ENCODE measurements around the gene UBE2L6. TPM values are rescaled to one million over a fixed set of nuclear protein-coding genes. Genes with fewer than 3 reads are reported as not detected.
"Not testable (repeated sequence)": the region's sequence is repeated elsewhere in the genome, so short reads cannot be mapped to it uniquely, and the experiment has no call there.

The UBE2L6 gene
- total RNA-seq, 2 experiments from 2014 or later = 245 to 317 TPM

DNA sequence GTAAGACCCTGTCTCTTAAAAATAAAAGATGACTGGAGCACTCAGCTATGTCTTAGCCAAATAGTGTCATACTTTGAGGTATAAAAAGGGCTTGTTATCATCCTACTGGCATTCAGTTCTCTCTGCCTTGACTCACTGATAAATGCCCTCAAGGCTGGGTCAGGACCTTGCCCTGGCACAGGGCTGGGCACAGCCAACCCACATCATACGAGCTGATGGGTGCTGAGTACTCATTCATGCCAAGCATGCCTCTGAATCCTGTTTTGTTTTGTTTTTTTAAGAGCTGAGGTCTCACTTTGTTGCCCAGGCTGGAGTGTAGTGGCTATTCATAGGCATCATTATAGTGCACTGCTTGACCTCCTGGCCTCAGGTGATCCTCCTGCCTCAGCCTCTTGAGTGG lies 28.1 kb downstream of the UBE2L6 start:
- Mint-ChIP-seq H3K27me3 (no peaks in the 10 kb centered on the region), H3K9me3 (ENCODE audit: low read depth) (no peaks in the 10 kb centered on the region), H3K27ac (no peak overlapping the region), H3K36me3 (peaks cover 12% of the 10 kb centered on the region), H3K4me3 (no peak overlapping the region), H3K4me1 (no peaks in the 10 kb centered on the region)
- no peak for ATAC-seq
- CTCF ChIA-PET = interaction anchor here (0.9 to 2.0 kb wide), 3 partner anchors 8 to 46 kb away, joined by 3 to 4 read pairs (median 3); no protein-coding TSS in a partner anchor
- DNase-seq = no peak

DNA sequence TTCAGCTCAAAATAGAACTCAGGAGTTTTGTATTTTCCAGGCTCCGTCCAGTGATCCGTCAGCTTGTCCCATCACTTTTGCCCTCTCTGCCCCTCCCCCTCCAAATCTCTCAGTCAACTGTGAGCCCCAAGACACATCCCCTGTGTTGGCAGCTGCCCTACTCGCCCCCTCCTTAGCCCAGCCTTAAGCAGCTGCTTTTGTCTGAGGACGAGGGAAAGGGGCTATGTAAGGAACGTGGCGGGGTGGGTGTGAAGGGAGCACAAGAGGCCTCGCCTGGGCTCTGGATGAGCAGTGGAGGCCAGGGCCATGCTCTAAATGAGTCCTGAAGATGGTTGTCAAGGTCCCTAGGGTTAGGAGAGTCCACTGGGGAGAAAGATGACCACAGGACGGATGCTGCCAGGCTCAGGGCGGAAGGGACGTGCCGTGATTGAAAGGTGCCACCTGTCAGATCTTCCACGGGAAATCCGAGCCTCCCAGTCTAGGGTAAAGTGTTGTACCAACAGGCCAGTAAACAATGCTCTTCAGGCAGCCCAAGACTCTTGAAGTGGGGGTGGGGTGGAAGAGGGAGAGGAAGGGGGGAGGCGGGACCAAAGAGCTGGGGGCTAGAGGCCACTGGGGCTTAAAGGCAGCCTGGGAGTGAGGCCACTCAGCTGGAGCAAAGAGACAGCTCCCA lies 30.4 kb downstream of the UBE2L6 start, which contains the start of gene SMTNL1:
Gene SMTNL1, plus strand, starts transcription at position 649 of the 673 bp plus-strand sequence. CDS start 5,048 bp downstream, outside the sequence.
- Mint-ChIP-seq H3K27me3 (no peaks in the 10 kb centered on the region), H3K4me3 (no peak within 1 kb of the TSS), H3K4me1 (peaks cover under 1% of the 10 kb centered on the region), H3K9me3 (ENCODE audit: low read depth) (no peaks in the 10 kb centered on the region), H3K36me3 (peaks cover 15% of the 10 kb centered on the region), H3K27ac (no peak within 1 kb of the TSS)
- DNase-seq = no peak
- CTCF ChIA-PET = interaction anchor here (0.9 to 2.6 kb wide), 4 partner anchors 10 to 108 kb away, joined by 3 to 10 read pairs (median 4); no protein-coding TSS in a partner anchor
- ATAC-seq = no peak

DNA sequence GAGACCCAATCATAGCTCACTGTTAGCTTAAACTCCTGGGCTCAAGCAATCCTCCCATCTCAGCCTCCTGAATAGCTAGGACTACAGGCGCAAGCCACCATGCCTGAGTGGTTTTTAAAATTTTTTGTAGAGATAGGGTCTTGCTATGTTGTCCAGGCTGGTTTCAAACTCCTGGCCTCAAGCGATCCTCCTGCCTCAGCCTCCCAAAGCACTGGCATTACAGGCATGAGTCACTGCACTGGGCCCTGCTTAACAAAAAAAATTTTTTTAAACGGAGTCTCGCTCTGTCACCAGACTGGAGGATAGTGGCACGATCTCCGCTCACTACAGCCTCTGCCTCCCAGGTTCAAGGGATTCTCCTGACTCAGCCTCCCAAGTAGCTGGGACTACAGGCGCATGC lies 33.0 kb downstream of the UBE2L6 start:
- H3K4me3 Mint-ChIP-seq; ATAC-seq; H3K9me3 Mint-ChIP-seq (ENCODE audit: low read depth); DNase-seq; H3K36me3 Mint-ChIP-seq; H3K27ac Mint-ChIP-seq; H3K27me3 Mint-ChIP-seq: not testable (repeated sequence)
- H3K4me1 Mint-ChIP-seq = peaks cover 21% of the 10 kb centered on the region
- CTCF ChIA-PET = interaction anchor here (0.8 to 2.1 kb wide), 6 partner anchors 16 to 199 kb away, joined by 3 to 6 read pairs (median 4); partner anchors contain the start of gene SSRP1

DNA sequence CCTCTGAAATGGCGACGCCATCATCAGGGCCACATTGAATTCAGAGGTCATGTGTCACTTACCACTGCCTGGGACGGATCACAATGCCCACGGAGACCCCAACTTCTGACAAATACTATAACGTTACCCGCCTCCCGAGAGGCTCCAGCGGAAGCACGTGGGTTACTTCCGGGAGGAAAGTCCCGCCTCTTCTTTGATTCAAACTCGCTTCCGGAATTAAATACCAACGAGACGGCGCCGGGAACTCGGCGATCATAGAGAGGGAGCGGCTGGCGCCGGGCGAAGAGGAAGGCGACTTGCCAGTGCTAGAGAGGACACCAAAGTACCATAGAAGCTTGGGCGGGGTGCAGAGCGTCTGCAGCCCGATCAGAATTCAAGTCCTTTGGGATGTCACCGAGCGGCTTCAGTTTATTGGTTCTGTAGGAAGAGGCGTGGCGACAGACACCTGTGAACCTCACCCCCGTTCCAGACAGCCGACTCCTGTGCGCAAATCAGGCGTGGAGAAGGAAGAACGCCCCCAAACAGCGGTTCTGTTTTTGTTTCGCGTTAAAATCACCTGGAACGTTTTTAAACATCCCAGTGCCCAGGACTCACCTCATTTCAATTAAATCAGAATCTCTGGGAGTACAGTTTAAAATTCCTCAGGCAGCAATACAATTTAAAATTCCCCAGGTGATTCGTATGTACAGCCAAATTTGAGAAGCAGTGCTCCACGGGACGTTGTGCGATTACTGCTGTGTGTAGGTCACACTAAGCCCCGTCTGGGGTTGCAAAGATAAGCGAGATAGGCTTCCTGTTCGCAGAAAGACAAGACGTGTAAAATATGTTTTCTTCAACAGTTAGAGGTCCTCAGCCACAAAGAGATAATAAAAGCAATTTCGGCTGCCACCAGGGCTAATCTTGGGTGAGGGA lies 36.6 kb downstream of the UBE2L6 start, which contains the start of gene TIMM10:
Gene TIMM10, minus strand, starts transcription at position 159 of the 912 bp plus-strand sequence. CDS start 565 bp downstream, outside the sequence.
- Mint-ChIP-seq H3K4me1 (peaks cover 41% of the 10 kb centered on the region), H3K27ac (peak within 1 kb of the TSS; percentile 79), H3K4me3 (peak within 1 kb of the TSS; percentile 77), H3K27me3 (no peaks in the 10 kb centered on the region), H3K9me3 (ENCODE audit: low read depth) (no peaks in the 10 kb centered on the region), H3K36me3 (peaks cover 13% of the 10 kb centered on the region)
- CTCF ChIA-PET = interaction anchor here (0.9 to 10.5 kb wide), 6 partner anchors 15 to 270 kb away, joined by 3 to 247 read pairs (median 93); partner anchors contain the start of genes RTN4RL2 and SLC43A1
- peak; percentile 97 for DNase-seq
- peak; percentile 97 for ATAC-seq

DNA sequence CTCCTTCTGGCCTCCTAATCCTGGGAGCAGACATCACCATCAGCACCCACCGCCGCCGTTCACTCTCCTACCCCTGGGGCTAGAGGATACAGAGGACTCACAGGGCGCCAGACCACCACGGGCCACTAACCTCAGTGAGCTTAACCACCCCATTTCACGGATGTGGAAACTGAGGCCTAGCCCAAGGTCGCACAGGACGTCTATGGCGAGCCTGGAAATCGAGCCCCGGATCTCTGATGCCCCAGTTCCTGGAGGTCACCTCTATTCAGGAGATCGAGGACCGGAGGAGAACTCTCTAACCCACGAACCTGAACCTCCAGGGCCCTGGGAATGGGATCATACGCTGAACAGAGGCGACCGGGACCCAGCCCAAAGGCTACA lies 37.3 kb downstream of the UBE2L6 start:
- ATAC-seq (no peak), DNase-seq (no peak)
- Mint-ChIP-seq H3K9me3 (ENCODE audit: low read depth) (no peaks in the 10 kb centered on the region), H3K36me3 (peaks cover 14% of the 10 kb centered on the region), H3K4me3 (peak overlapping the region; percentile 77), H3K27me3 (no peaks in the 10 kb centered on the region), H3K4me1 (peaks cover 41% of the 10 kb centered on the region), H3K27ac (peak overlapping the region; percentile 79)
- CTCF ChIA-PET = interaction anchor here (0.8 to 10.5 kb wide), 8 partner anchors 14 to 271 kb away, joined by 3 to 247 read pairs (median 42); partner anchors contain the start of genes RTN4RL2 and SLC43A1

DNA sequence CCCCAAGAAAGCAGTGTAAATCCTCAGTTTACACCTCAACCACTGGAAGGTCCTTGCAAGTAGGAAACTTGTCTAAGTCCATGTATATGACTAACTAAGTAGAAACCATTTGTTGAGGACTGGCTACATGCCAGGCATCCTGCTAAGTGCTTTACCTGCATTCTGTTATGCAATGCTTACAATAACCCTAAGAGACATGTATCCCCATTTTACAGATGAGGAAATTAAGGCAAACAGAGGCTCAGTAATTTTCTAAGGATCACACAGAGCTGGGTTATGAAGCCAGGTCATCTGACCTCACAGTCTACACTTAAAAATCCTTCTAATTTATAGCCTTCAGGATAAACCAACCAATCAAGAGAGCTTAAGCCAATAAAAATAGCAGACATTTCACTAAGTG lies 38.5 kb downstream of the UBE2L6 start:
- H3K36me3 Mint-ChIP-seq = peaks cover 17% of the 10 kb centered on the region
- CTCF ChIA-PET = interaction anchor here (0.9 to 10.5 kb wide), 10 partner anchors 13 to 208 kb away, joined by 3 to 247 read pairs (median 8); partner anchors contain the start of genes RTN4RL2 and SLC43A1
- DNase-seq (no peak), ATAC-seq (no peak)
- H3K4me1 Mint-ChIP-seq = peaks cover 41% of the 10 kb centered on the region
- no peak overlapping the region for H3K4me3 Mint-ChIP-seq
- no peaks in the 10 kb centered on the region for H3K27me3 Mint-ChIP-seq
- H3K9me3 Mint-ChIP-seq (ENCODE audit: low read depth) = no peaks in the 10 kb centered on the region
- H3K27ac Mint-ChIP-seq = peak overlapping the region; percentile 10

DNA sequence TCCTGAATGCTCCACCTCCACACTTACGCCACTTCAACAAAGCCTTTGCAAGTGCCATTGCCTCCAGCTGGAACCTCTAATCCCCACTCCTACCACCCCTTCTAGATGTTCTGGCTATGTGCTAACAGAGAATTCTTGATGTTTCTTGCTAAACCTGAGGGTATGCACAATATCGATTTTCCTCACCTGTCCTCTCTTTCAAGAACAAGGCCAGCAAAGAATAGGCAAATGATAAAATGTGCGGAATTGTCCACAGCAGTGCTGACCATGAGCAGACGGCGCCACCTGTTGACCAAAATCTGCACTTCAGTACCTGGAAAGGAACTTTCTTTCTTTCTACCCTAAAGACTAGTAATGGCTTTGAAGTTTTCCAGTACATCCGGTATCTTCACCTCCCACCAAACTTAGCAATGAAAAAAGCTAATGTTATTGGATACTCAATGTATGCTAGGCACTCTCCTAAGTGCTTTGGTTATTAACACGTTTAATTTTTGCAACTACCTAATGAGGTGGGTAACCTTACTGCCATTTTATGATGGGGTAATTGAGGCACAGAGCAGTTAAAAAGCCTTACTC lies 40.3 kb downstream of the UBE2L6 start:
- H3K27me3 Mint-ChIP-seq = no peaks in the 10 kb centered on the region
- H3K4me3 Mint-ChIP-seq = no peak overlapping the region
- peaks cover 40% of the 10 kb centered on the region for H3K4me1 Mint-ChIP-seq
- H3K9me3 Mint-ChIP-seq (ENCODE audit: low read depth) = no peaks in the 10 kb centered on the region
- peaks cover 14% of the 10 kb centered on the region for H3K36me3 Mint-ChIP-seq
- no peak for ATAC-seq
- DNase-seq = peak; percentile 81
- H3K27ac Mint-ChIP-seq = peak overlapping the region; percentile 49
- CTCF ChIA-PET = interaction anchor here (0.6 to 10.5 kb wide), 28 partner anchors 10 to 192 kb away, joined by 3 to 247 read pairs (median 6); partner anchors contain the start of genes MED19, RTN4RL2, SLC43A1 and SMTNL1

DNA sequence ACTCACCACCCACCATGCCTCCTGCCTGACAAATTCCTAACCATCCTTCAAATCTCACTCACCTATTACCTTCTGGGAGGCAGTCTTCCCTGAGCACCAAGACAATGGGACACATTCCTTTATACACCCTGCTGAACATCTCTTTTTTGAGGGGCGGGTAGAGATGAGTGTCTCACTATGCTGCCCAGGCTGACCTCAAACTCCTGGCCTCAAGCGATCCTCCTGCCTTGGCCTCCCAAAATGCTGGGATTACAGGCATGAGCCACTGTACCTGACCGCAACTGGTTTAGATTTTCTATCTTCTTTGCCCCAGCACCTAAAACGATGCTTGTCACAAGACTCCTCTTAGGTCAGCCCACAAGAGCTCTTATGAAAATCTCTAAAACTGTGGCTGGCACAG lies 44.1 kb downstream of the UBE2L6 start:
- DNase-seq = no peak
- peaks cover 15% of the 10 kb centered on the region for H3K36me3 Mint-ChIP-seq
- no peak for ATAC-seq

DNA sequence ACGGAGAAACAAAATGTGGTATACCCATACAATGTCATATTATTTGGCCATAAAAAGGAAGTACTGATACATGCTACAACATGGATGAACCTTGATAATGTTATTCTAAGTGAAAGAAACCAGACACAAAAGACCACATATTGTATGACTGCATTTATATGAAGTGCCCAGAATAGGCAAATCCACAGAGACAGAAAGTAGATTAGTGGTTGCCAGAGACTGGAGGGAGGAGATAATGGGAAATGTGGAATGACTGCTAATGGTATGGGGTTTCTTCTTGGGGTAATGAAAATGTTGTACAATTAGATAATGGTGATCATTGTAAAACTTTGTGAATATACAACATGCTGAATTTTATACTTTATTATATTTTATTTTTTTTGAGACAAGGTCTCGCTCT lies 46.4 kb downstream of the UBE2L6 start:
- H3K27me3 Mint-ChIP-seq = no peaks in the 10 kb centered on the region
- ATAC-seq (no peak), DNase-seq (no peak)
- CTCF ChIA-PET = interaction anchor here (0.9 to 1.4 kb wide), 5 partner anchors 16 to 64 kb away, joined by 3 to 13 read pairs (median 3); no protein-coding TSS in a partner anchor
- H3K4me1 Mint-ChIP-seq = peaks cover 2% of the 10 kb centered on the region
- no peak overlapping the region for H3K4me3 Mint-ChIP-seq
- peaks cover 10% of the 10 kb centered on the region for H3K36me3 Mint-ChIP-seq
- no peak overlapping the region for H3K27ac Mint-ChIP-seq
- H3K9me3 Mint-ChIP-seq (ENCODE audit: low read depth) = no peaks in the 10 kb centered on the region

More for the DNA sequence above, 44.1 kb downstream of the UBE2L6 start:
- CTCF ChIA-PET = interaction anchor here (2.2 to 10.5 kb wide), 4 partner anchors 7 to 64 kb away, joined by 5 to 247 read pairs (median 142); partner anchors contain the start of genes RTN4RL2 and SLC43A1
- Mint-ChIP-seq H3K27ac (no peak overlapping the region), H3K9me3 (ENCODE audit: low read depth) (no peaks in the 10 kb centered on the region), H3K4me1 (peaks cover 12% of the 10 kb centered on the region), H3K27me3 (no peaks in the 10 kb centered on the region), H3K4me3 (no peak overlapping the region)

DNA sequence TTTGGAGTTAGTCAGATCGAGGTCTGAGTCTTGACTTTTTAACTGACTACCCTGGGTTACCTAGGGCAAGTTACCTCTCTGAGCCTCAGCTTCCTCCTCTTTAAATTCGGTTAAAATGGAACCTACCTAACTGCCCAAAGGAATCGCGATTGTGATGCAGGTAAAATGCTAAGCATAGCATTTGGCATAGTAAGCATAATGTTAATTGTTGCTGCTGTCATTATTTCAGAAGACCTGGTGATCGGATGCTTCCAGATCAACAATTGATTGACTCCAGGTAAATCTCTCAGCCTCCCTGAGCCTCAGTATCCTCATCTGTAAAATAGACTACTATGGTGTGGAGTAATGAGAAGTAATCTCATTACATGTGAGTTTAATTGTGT lies 51.4 kb downstream of the UBE2L6 start:
- CTCF ChIA-PET = interaction anchor here (0.9 to 7.1 kb wide), 15 partner anchors 11 to 181 kb away, joined by 3 to 107 read pairs (median 4); partner anchors contain the start of genes RTN4RL2, SSRP1, TIMM10 and UBE2L6
- Mint-ChIP-seq H3K4me3 (peak overlapping the region; percentile 96), H3K9me3 (ENCODE audit: low read depth) (no peaks in the 10 kb centered on the region), H3K36me3 (peaks cover 3% of the 10 kb centered on the region), H3K27me3 (no peaks in the 10 kb centered on the region), H3K4me1 (peaks cover 30% of the 10 kb centered on the region), H3K27ac (peak overlapping the region; percentile 86)
- DNase-seq (no peak), ATAC-seq (no peak)

DNA sequence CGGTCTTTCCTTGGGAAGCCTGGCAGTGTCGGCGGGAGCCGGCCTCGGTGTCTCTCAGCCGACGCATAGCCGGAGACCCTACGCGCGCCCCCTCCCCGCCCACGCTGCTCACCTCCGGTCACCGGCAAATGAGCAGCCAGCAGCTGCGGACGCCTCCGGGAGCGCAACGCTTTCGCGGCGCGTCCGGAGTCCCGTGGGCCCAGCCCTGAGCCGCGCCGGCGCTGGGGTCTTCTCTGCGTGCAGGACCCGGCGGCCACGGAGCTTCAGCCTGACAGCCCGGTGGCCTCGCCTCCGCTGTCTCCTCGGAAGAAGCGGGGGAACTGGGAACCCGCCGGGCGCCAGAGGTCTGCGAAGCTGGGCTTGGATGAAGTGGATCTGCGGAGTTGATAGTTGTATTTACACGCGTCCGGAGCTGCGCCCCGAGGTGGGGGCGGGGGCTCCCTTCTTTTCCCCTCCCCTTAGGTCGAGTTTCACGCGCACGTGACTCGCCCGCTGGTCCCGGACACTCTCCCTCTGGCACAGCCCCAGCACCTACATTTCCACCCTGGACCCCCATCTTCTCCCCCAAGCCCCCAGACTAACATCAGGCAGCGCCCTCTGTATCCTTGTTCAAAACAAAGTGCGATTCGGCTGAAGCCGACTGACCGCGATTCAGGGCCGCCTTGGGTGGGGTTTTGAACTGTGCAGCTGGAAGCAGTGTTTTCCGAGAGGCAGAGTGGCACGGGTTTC lies 52.0 kb downstream of the UBE2L6 start, which contains the start of gene SLC43A1:
Gene SLC43A1, minus strand, starts transcription at position 371 of the 729 bp plus-strand sequence. CDS start 1,591 bp downstream, outside the sequence.
- CTCF ChIA-PET = interaction anchor here (0.9 to 7.1 kb wide), 14 partner anchors 12 to 180 kb away, joined by 3 to 107 read pairs (median 4); partner anchors contain the start of genes RTN4RL2, SLC43A3, SSRP1 and TIMM10
- H3K4me1 Mint-ChIP-seq = peaks cover 30% of the 10 kb centered on the region

More for the DNA sequence above, 52.0 kb downstream of the UBE2L6 start, which contains the start of gene SLC43A1:
- no peaks in the 10 kb centered on the region for H3K27me3 Mint-ChIP-seq
- no peaks in the 10 kb centered on the region for H3K9me3 Mint-ChIP-seq (ENCODE audit: low read depth)
- ATAC-seq (peak; percentile 63), DNase-seq (peak; percentile 61)
- H3K4me3 Mint-ChIP-seq = peak within 1 kb of the TSS; percentile 96
- H3K36me3 Mint-ChIP-seq = peaks cover 3% of the 10 kb centered on the region
- peak within 1 kb of the TSS; percentile 89 for H3K27ac Mint-ChIP-seq
